HG03196 (cell line): ENCODE measurements around the gene PHLDA3.
"Not testable (repeated sequence)": the region's sequence is repeated elsewhere in the genome, so short reads cannot be mapped to it uniquely, and the experiment has no call there.

Experiments
- ATAC-seq: cut with Tn5 transposase; IDR thresholded peaks from one replicate; pipeline ENCODE4 v1.9.1; 2021; ENCODE audit not compliant: unreplicated experiment

The PHLDA3 gene

GRCh38 chr1:201504179-201504631, 35.2 kb upstream of the PHLDA3 start:
- no peak for ATAC-seq

- no peak for ATAC-seq
Observed at GRCh38 chr1:201503397-201504176, 34.6 kb upstream of the PHLDA3 start.

GRCh38 chr1:201502511-201502857, 33.5 kb upstream of the PHLDA3 start:
- no peak for ATAC-seq

GRCh38 chr1:201501812-201502510, 33.0 kb upstream of the PHLDA3 start:
- no peak for ATAC-seq

- no peak for ATAC-seq
Observed at GRCh38 chr1:201501144-201501543, 32.2 kb upstream of the PHLDA3 start.

GRCh38 chr1:201500670-201501120, 31.7 kb upstream of the PHLDA3 start:
- ATAC-seq: no peak

GRCh38 chr1:201499795-201500669, 31.0 kb upstream of the PHLDA3 start:
- no peak for ATAC-seq

GRCh38 chr1:201499191-201499590, 30.2 kb upstream of the PHLDA3 start:
- no peak for ATAC-seq

- no peak for ATAC-seq
Observed at GRCh38 chr1:201498621-201499020, 29.6 kb upstream of the PHLDA3 start.

- no peak for ATAC-seq
Observed at GRCh38 chr1:201497935-201498509, 29.0 kb upstream of the PHLDA3 start.

GRCh38 chr1:201496296-201496690, 27.3 kb upstream of the PHLDA3 start:
- ATAC-seq: no peak

GRCh38 chr1:201495551-201496295, 26.7 kb upstream of the PHLDA3 start:
- no peak for ATAC-seq

- no peak for ATAC-seq
Observed at GRCh38 chr1:201493757-201494617, 25.0 kb upstream of the PHLDA3 start.

GRCh38 chr1:201493026-201493656, 24.2 kb upstream of the PHLDA3 start:
- ATAC-seq: not testable (repeated sequence)

- ATAC-seq: no peak
Observed at GRCh38 chr1:201491896-201492511, 23.0 kb upstream of the PHLDA3 start.

GRCh38 chr1:201490708-201491131, 21.7 kb upstream of the PHLDA3 start:
- no peak for ATAC-seq

- no peak for ATAC-seq
Observed at GRCh38 chr1:201489643-201490261, 20.8 kb upstream of the PHLDA3 start.
